Measurements from ENCODE around the gene MNX1.
A peak's percentile ranks its signal among the peaks of the same experiment; 100 is the strongest.

MNX1 gene

GRCh38 chr7:156993021-156993924, 17.2 kb downstream of the MNX1 start:
- no CpG with 5 or more reads among the region's 32 CpGs for WGBS, 2 donors (ENCODE audit: extremely low coverage in 2 of 2, insufficient read length in 2 of 2, insufficient replicate concordance in 1 of 2)
- H2BK5ac ChIP-seq (ENCODE audit: low read length) = peak overlapping the region; percentile 85
- H2BK15ac ChIP-seq (ENCODE audit: low read length) = peak overlapping the region; percentile 76
- no peak overlapping the region for H4K8ac ChIP-seq (ENCODE audit: low read depth, low read length)
- no peak overlapping the region for H3K27ac ChIP-seq (replicated peaks; ENCODE audit: low read length)
- H3K4ac ChIP-seq (ENCODE audit: low read length) = no peak overlapping the region
- peak overlapping the region; percentile 78 for H3K18ac ChIP-seq (ENCODE audit: low read length)
- DNase-seq (ENCODE audit: low spot score) = no peak
- peak overlapping the region; percentile 83 for H3K23ac ChIP-seq (ENCODE audit: low read depth, low read length, poor library complexity)
- no peak overlapping the region for H2BK12ac ChIP-seq (ENCODE audit: low read length)
- no peak overlapping the region for H4K91ac ChIP-seq (ENCODE audit: low read depth, low read length, poor library complexity)
- H3K4me1 ChIP-seq (ENCODE audit: control insufficient read depth in 2 of 2, insufficient read depth in 1 of 2, low read depth in 1 of 2, low read length in 2 of 2) = peaks cover 0 to 4% of the 10 kb centered on the region in 2 donors
- no peak overlapping the region for H3K4me3 ChIP-seq (ENCODE audit: low read length in 2 of 2)
- H2BK120ac ChIP-seq (ENCODE audit: low read depth, low read length) = no peak overlapping the region
- H3K9me3 ChIP-seq (replicated peaks in 1 of 2; ENCODE audit: control insufficient read depth in 2 of 2, insufficient read depth in 1 of 2, low read depth in 1 of 2, low read length in 2 of 2) = no peaks in the 10 kb centered on the region
- H3K36me3 ChIP-seq (replicated peaks in 1 of 2; ENCODE audit: control insufficient read depth in 2 of 2, insufficient read depth in 2 of 2, low read length in 2 of 2) = no peaks in the 10 kb centered on the region
- H2AFZ ChIP-seq (ENCODE audit: low read length) = no peak overlapping the region
- peaks cover 0 to 65% (median 4%) of the 10 kb centered on the region in 3 experiments for H3K27me3 ChIP-seq (ENCODE audit: control insufficient read depth in 3 of 3, insufficient read depth in 3 of 3, low read depth in 1 of 3, low read length in 3 of 3)
- H3K79me1 ChIP-seq (ENCODE audit: low read depth, low read length) = no peaks in the 10 kb centered on the region
- H3K14ac ChIP-seq (ENCODE audit: low read length) = peak overlapping the region; percentile 31
- H2AK5ac ChIP-seq (ENCODE audit: low read depth, low read length) = peak overlapping the region; percentile 42
- H3K9ac ChIP-seq (ENCODE audit: low read depth, low read length, poor library complexity) = no peak overlapping the region
- no peak overlapping the region for H3K4me2 ChIP-seq (ENCODE audit: insufficient read depth, low read length, poor library complexity, severe bottlenecking)

DNA sequence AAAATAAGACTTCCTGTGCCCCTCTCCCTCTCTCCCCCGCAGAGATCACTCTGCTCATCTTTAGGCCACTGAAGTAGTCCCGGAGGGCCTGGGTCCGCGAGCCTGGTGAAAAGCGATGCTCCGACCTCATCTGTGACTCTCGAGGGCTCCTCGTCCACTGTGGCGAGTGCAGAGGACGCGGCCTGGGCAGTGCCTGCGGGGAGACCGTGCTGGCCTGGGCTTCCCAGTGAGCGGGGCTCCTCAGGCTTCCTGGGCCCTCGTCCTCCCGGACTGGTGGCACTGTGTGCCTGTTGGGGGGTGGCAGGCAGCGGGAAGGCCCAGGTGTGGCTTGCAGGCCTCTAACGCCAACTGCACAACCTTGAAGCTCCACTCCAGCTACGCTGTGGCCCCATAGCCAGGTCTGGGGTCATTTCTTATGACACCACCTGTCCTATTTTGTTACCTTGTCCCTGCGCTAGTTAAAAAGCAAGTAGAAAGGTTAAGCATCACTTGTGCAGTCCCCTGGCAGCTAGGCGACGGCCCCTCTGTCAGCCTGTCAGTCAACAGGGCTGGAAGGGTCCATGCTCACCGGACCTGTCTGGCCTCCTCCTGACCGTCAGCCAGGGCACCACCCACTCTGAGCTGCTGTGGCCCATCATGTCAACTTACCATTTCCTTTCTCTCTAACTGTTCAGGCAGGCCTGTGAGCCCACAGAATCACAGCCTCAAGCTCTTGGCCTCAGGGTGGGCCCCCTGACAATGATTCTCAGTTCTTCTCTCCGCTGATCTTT, 20.5 kb downstream of the MNX1 start:
- Histone ChIP-seq H2AFZ (ENCODE audit: low read length) (no peak overlapping the region), H3K23ac (ENCODE audit: low read depth, low read length, poor library complexity) (no peak overlapping the region), H3K9me3 (replicated peaks in 1 of 2; ENCODE audit: control insufficient read depth in 2 of 2, insufficient read depth in 1 of 2, low read depth in 1 of 2, low read length in 2 of 2) (no peaks in the 10 kb centered on the region), H3K4ac (ENCODE audit: low read length) (no peak overlapping the region), H3K27ac (replicated peaks; ENCODE audit: low read length) (no peak overlapping the region), H2BK120ac (ENCODE audit: low read depth, low read length) (no peak overlapping the region), H2BK15ac (ENCODE audit: low read length) (peak overlapping the region; percentile 58), H2BK5ac (ENCODE audit: low read length) (peak overlapping the region; percentile 69), H4K8ac (ENCODE audit: low read depth, low read length) (no peak overlapping the region), H3K4me2 (ENCODE audit: insufficient read depth, low read length, poor library complexity, severe bottlenecking) (no peak overlapping the region), H3K79me1 (ENCODE audit: low read depth, low read length) (peaks cover 2% of the 10 kb centered on the region), H4K91ac (ENCODE audit: low read depth, low read length, poor library complexity) (no peak overlapping the region), H3K9ac (ENCODE audit: low read depth, low read length, poor library complexity) (no peak overlapping the region), H3K4me3 (ENCODE audit: low read length in 2 of 2) (no peak overlapping the region), H3K4me1 (ENCODE audit: control insufficient read depth in 2 of 2, insufficient read depth in 1 of 2, low read depth in 1 of 2, low read length in 2 of 2) (peaks cover 0 to 4% of the 10 kb centered on the region in 2 donors), H3K18ac (ENCODE audit: low read length) (no peak overlapping the region), H3K27me3 (ENCODE audit: control insufficient read depth in 3 of 3, insufficient read depth in 3 of 3, low read depth in 1 of 3, low read length in 3 of 3) (peaks cover 0 to 36% (median 0%) of the 10 kb centered on the region in 3 experiments), H3K36me3 (replicated peaks in 1 of 2; ENCODE audit: control insufficient read depth in 2 of 2, insufficient read depth in 2 of 2, low read length in 2 of 2) (no peaks in the 10 kb centered on the region), H2AK5ac (ENCODE audit: low read depth, low read length) (peak overlapping the region; percentile 86), H2BK12ac (ENCODE audit: low read length) (peak overlapping the region; percentile 2), H3K14ac (ENCODE audit: low read length) (no peak overlapping the region)
- DNase-seq (ENCODE audit: low spot score) = no peak
- WGBS, 2 donors (ENCODE audit: extremely low coverage in 2 of 2, insufficient read length in 2 of 2, insufficient replicate concordance in 1 of 2) = no CpG with 5 or more reads among the region's 25 CpGs

- no peak overlapping the region for H2BK12ac ChIP-seq (ENCODE audit: low read length)
- H3K18ac ChIP-seq (ENCODE audit: low read length) = no peak overlapping the region
- no CpG with 5 or more reads among the region's 27 CpGs for WGBS, 2 donors (ENCODE audit: extremely low coverage in 2 of 2, insufficient read length in 2 of 2, insufficient replicate concordance in 1 of 2)
- H3K9ac ChIP-seq (ENCODE audit: low read depth, low read length, poor library complexity) = no peak overlapping the region
- H3K14ac ChIP-seq (ENCODE audit: low read length) = peak overlapping the region; percentile 31
- H3K4me2 ChIP-seq (ENCODE audit: insufficient read depth, low read length, poor library complexity, severe bottlenecking) = no peak overlapping the region
- H3K4ac ChIP-seq (ENCODE audit: low read length) = no peak overlapping the region
- peak overlapping the region; percentile 91 for H3K23ac ChIP-seq (ENCODE audit: low read depth, low read length, poor library complexity)
- DNase-seq (ENCODE audit: low spot score) = no peak
- H3K4me3 ChIP-seq (ENCODE audit: low read length in 2 of 2) = no peak overlapping the region
- H2BK120ac ChIP-seq (ENCODE audit: low read depth, low read length) = no peak overlapping the region
- H4K8ac ChIP-seq (ENCODE audit: low read depth, low read length) = peak overlapping the region; percentile 17
- peaks cover 2% of the 10 kb centered on the region for H3K79me1 ChIP-seq (ENCODE audit: low read depth, low read length)
- no peak overlapping the region for H2BK5ac ChIP-seq (ENCODE audit: low read length)
- H2AFZ ChIP-seq (ENCODE audit: low read length) = no peak overlapping the region
- no peak overlapping the region for H4K91ac ChIP-seq (ENCODE audit: low read depth, low read length, poor library complexity)
- no peaks in the 10 kb centered on the region for H3K9me3 ChIP-seq (replicated peaks in 1 of 2; ENCODE audit: control insufficient read depth in 2 of 2, insufficient read depth in 1 of 2, low read depth in 1 of 2, low read length in 2 of 2)
- H3K27ac ChIP-seq (replicated peaks; ENCODE audit: low read length) = no peak overlapping the region
- no peak overlapping the region for H2AK5ac ChIP-seq (ENCODE audit: low read depth, low read length)
- peaks cover 0 to 29% (median 0%) of the 10 kb centered on the region in 3 experiments for H3K27me3 ChIP-seq (ENCODE audit: control insufficient read depth in 3 of 3, insufficient read depth in 3 of 3, low read depth in 1 of 3, low read length in 3 of 3)
- H2BK15ac ChIP-seq (ENCODE audit: low read length) = no peak overlapping the region
- H3K36me3 ChIP-seq (replicated peaks in 1 of 2; ENCODE audit: control insufficient read depth in 2 of 2, insufficient read depth in 2 of 2, low read length in 2 of 2) = no peaks in the 10 kb centered on the region
- H3K4me1 ChIP-seq (ENCODE audit: control insufficient read depth in 2 of 2, insufficient read depth in 1 of 2, low read depth in 1 of 2, low read length in 2 of 2) = peaks cover 0 to 4% of the 10 kb centered on the region in 2 donors
Measured at GRCh38 chr7:156988343-156989185, 21.9 kb downstream of the MNX1 start.
